Adrenal gland (tissue), 12 donors: ENCODE measurements around the gene SLFN12. TPM values are rescaled to one million over a fixed set of nuclear protein-coding genes. Genes with fewer than 3 reads are reported as not detected.

Experiments
- DNase-seq, 7 donors: peaks; one replicate each; pipeline ENCODE4 v3.0.0-alpha.2; 2019 to 2020
- H3K27ac ChIP-seq, 5 donors: fragments of 200-600 bp; sonication (generic) in 4 of 5; 1 replicate in 3 of 5; 2 replicates in 2 of 5; pipeline versions ENCODE4 v1.5.1 to v1.8.0; 2016 to 2020; ENCODE audit warnings: mild to moderate bottlenecking in 1 of 5
- H3K27me3 ChIP-seq: fragments of 200-600 bp; 2 replicates; pipeline ENCODE4 v1.8.0; 2021
- H3K36me3 ChIP-seq, 2 donors: fragments of 200-600 bp; replicated peaks in 1 of 2; 1 replicate in 1 of 2; 2 replicates in 1 of 2; pipeline versions ENCODE4 v1.5.1 to v1.8.0; 2018 to 2022
- H3K4me1 ChIP-seq, 2 donors: fragments of 200-600 bp; replicated peaks in 1 of 2; 1 replicate in 1 of 2; 2 replicates in 1 of 2; pipeline versions ENCODE4 v1.5.1 to v1.8.0; 2018 to 2021
- H3K4me3 ChIP-seq, 4 donors: fragments of 200-600 bp; sonication (generic) in 3 of 4; one replicate each; pipeline ENCODE4 v1.5.1; 2016 to 2018
- H3K9me3 ChIP-seq, 3 donors: fragments of 200-600 bp; sonication (generic) in 1 of 3; replicated peaks in 1 of 3; 1 replicate in 2 of 3; 2 replicates in 1 of 3; pipeline versions ENCODE4 v1.5.1 to v1.8.0; 2016 to 2021
- CTCF ChIP-seq, 6 experiments: fragments of 450-650 bp in 4 of 6; fragments of 200-600 bp in 2 of 6; sonication (generic) in 1 of 6; IDR thresholded peaks; 1 replicate in 5 of 6; 2 replicates in 1 of 6; pipeline versions ENCODE4 v1.5.1 to v1.8.0; 2016 to 2021; ENCODE audit warnings: antibody characterized with exemption in 6 of 6, mild to moderate bottlenecking in 2 of 6, moderate library complexity in 1 of 6
- POLR2A ChIP-seq, 2 donors: fragments of 450-650 bp; IDR thresholded peaks; one replicate each; pipeline ENCODE4 v1.6.1; 2017; ENCODE audit warnings: antibody characterized with exemption in 2 of 2, mild to moderate bottlenecking in 2 of 2, moderate library complexity in 1 of 2
- WGBS, 4 donors: extraction: QIAGEN DNeasy Blood & Tissue Kit in 2 of 4; methylation state at CpG; one replicate each; pipeline versions ENCODE4 v1.1.5 to v1.1.7; 2013 to 2017; 5-methylcytosine and 5-hydroxymethylcytosine counted together
- intact Hi-C, 2 donors: fragments of 100-400 bp; cut with DNase I; formaldehyde crosslinking; loops; one replicate each; pipeline versions ENCODE4 v1.14.1 to v1.15.0; 2022 to 2023
- polyA plus RNA-seq, 3 donors: library from polyadenylated mRNA; stranded (reverse); fragments of 200-250 nt in 2 of 3; fragments of 350-450 nt in 1 of 3; fragmentation: Illumina TruSeq in 1 of 3; extraction: RNeasy Lipid Tissue Mini Kit (QIAGEN cat#74804) in 1 of 3; gene quantifications; one replicate each; pipeline ENCODE4 v1.2.3, GENCODE V29; 2013 to 2014
- total RNA-seq, 9 donors: library from RNA; depleted of rRNA in 4 of 9; stranded (reverse); fragments of >200 nt in 4 of 9; fragments of 120-200 nt in 1 of 9; fragmentation: NEBNext Ultra II Directional in 1 of 9; extraction: Animal tissue kit (Norgen Biotek cat#: 25700) in 1 of 9; gene quantifications; one replicate each; pipeline versions ENCODE4 v1.1.0 to v1.2.4, GENCODE V29; 2013 to 2023
- donor health status: healthy with polysubstance abuse.
- donor health status: Bipolar disorder and iron deficiency.
- donor health status: DM: yes; HTN: yes; CAD: no.
- donor health status: DM: no; HTN: no; CAD: no.
- donor health status: DM: no; HTN: no; CAD: no.
- donor health status: DM: yes; HTN: yes; CAD: no.

Gene SLFN12
- total and polyA plus RNA-seq, 12 donors, result 5.1 to 17.1 (median 12.4) TPM

DNA sequence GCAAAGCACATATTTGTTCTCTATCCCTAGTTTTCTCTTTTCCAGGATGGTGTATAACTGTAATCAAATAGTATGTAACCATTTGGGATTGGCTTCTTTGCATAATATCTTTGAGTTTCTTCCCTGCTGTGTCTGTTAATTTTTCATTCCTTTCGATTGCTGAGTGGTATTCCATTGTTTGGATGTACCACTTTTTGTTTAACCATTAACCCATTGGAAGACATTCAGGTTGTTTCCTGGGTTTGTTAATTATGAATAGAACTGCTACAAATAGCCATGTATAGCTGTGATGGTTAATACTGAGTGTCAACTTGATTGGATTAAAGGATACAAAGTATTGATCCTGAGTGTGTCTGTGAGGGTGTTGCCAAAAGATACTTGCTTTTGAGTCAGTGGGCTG lies 20.9 kb upstream of the SLFN12 start:
- TF ChIP-seq POLR2A (IDR thresholded peaks at IDR 0.05) (no peak), CTCF (IDR thresholded peaks at IDR 0.05) (no peak)
- Histone ChIP-seq H3K4me1 (no peaks in the 10 kb centered on the region), H3K27ac (no peak overlapping the region), H3K4me3 (no peak overlapping the region), H3K27me3 (peaks cover 15% of the 10 kb centered on the region), H3K36me3 (no peaks in the 10 kb centered on the region), H3K9me3 (no peaks in the 10 kb centered on the region)
- whole genome bisulfite sequencing, 4 donors, result 59 to 70% (median 66%) methylated on average over 1 of the region's 1 CpG
- no peak for DNase-seq
- intact Hi-C loops, result no loop called here

DNA sequence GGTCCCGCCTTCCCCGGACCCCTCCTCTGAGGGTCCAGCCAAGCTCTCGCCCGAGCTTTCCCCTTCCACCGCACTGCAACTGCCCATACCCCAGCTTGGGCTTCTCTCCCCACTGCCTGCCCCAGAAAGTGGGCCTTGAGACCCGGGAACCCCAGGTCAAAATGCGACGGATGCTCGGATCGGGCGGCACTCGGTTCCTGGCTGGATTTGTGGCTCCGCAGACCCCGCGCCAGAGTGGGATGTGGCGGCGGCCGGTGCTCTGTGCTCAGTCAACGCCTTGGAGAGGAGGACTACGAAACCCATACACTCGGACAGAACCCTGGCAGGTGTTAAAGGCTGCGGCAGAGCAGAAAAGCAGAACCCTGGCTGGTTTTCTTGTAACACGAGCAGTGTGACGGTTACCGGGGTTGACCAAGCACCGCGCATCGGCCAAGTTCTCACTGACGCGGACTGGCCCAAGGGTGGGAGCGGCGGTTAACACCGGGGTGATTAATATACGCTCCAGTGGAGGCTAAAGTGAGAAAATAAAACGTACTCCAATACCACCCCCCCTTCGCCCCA lies 17.2 kb upstream of the SLFN12 start:
- no peaks in the 10 kb centered on the region for H3K36me3 ChIP-seq
- H3K27me3 ChIP-seq, result peaks cover 15% of the 10 kb centered on the region
- no peaks in the 10 kb centered on the region for H3K4me1 ChIP-seq
- H3K9me3 ChIP-seq, result no peaks in the 10 kb centered on the region
- peak in 3 of 7 donors; percentile 12 to 52 (median 22) for DNase-seq
- intact Hi-C loops, result no loop called here
- no peak overlapping the region for H3K27ac ChIP-seq
- 9 to 21% (median 13%) methylated on average over 16 to 36 of the region's 36 CpGs for WGBS, 4 donors
- TF ChIP-seq POLR2A (IDR thresholded peaks at IDR 0.05), result no peak
- TF ChIP-seq CTCF (IDR thresholded peaks at IDR 0.05), result no peak
- H3K4me3 ChIP-seq, result peak overlapping the region in 1 of 4 donors; percentile 41

- H3K27me3 ChIP-seq, result peaks cover 15% of the 10 kb centered on the region
- H3K36me3 ChIP-seq, result no peaks in the 10 kb centered on the region
- peak overlapping the region in 2 of 4 donors; percentile 47 to 58 for H3K4me3 ChIP-seq
- WGBS, 4 donors, result 20 to 30% (median 24%) methylated on average over 8 to 16 of the region's 16 CpGs
- no peaks in the 10 kb centered on the region for H3K9me3 ChIP-seq
- TF ChIP-seq CTCF (IDR thresholded peaks at IDR 0.05), result no peak
- no peak overlapping the region for H3K27ac ChIP-seq
- no peak for DNase-seq
- no peaks in the 10 kb centered on the region for H3K4me1 ChIP-seq
- intact Hi-C loops, result no loop called here
Observed at GRCh38 chr17:35448899-35449227, 16.6 kb upstream of the SLFN12 start.

- H3K9me3 ChIP-seq, result no peaks in the 10 kb centered on the region
- peak within 1 kb of the TSS in 1 of 5 donors; percentile 53 for H3K27ac ChIP-seq
- peak; percentile 45 to 77 (median 61) for DNase-seq
- intact Hi-C loops, result no loop called here
- 0 to 6% (median 2%) methylated on average over 8 to 44 of the region's 44 CpGs for WGBS, 4 donors
- peak within 1 kb of the TSS in 2 of 4 donors; percentile 47 to 58 for H3K4me3 ChIP-seq
- H3K27me3 ChIP-seq, result peaks cover 15% of the 10 kb centered on the region
- H3K36me3 ChIP-seq, result no peaks in the 10 kb centered on the region
- TF ChIP-seq CTCF (IDR thresholded peaks at IDR 0.05) (no peak), POLR2A (IDR thresholded peaks at IDR 0.05) (no peak)
- no peaks in the 10 kb centered on the region for H3K4me1 ChIP-seq
Observed at GRCh38 chr17:35448214-35448898, 16.1 kb upstream of the SLFN12 start, which contains the start of gene SLFN13. SLFN13 (minus strand) TSS chr17:35448766; CDS start chr17:35445680, 3,086 bp downstream.
